Activated effector memory CD4-positive, alpha-beta T cell treated with Interleukin-2 at 50 U/mL for 16 hours (primary cell): ENCODE results near the gene ITGA7.

Experiments
- DNase-seq: peaks from one replicate; pipeline ENCODE4 v3.0.0-alpha.2; 2020

The ITGA7 gene

GRCh38 chr12:55637467-55637866 lies 70.2 kb downstream of the ITGA7 start:
- peak; percentile 21 for DNase-seq

DNA sequence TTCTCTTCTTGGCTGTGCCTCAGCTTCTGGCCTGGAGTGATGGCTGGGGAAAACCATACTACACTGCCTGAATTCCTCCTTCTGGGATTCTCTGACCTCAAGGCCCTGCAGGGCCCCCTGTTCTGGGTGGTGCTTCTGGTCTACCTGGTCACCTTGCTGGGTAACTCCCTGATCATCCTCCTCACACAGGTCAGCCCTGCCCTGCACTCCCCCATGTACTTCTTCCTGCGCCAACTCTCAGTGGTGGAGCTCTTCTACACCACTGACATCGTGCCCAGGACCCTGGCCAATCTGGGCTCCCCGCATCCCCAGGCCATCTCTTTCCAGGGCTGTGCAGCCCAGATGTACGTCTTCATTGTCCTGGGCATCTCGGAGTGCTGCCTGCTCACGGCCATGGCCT lies 70.9 kb downstream of the ITGA7 start, which contains the start of gene OR10P1:
Gene OR10P1 (plus strand): TSS at position 40 of the 400 bp plus-strand sequence. CDS start 0 bp downstream, at position 40.
- no peak for DNase-seq

DNA sequence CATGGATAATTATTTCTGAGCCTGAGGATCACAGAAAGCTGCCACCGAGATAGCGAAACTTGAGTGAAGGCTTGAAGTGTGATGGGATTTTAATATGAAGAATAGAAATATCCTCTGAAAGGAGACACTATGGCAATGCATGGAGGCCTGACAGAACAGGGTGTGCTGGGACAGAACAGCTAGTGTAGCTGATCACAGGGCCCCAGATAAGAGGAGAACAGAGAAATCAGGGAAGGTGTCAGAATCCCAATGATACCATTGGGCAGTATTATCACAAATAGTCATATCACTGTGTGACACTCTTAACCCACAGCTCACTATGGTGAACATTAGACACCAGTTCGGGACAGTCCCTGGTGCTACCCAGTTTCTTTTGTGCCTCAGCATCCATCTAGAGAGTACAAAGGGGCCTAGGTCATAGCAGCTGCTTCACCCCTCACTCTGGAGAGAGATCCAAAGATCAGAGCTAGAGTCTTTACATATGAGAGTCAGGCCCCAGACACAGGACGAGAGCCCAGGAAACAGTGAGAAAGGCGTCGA lies 71.5 kb downstream of the ITGA7 start:
- no peak for DNase-seq
